Panc1 (cell line): ENCODE results near the gene BACH2. TPM values are rescaled to one million over a fixed set of nuclear protein-coding genes. Genes with fewer than 3 reads are reported as not detected.

Experiments used
- ATAC-seq: fragments of 200-7000 bp; cut with Tn5 transposase; 2 replicates; pipeline ENCODE4 v1.9.1; 2020; ENCODE audit warnings: mild to moderate bottlenecking, moderate library complexity
- BruUV-seq: library from RNA; stranded (reverse); fragments of 400-500 nt; replicated peaks from 2 replicates; lab custom pipeline; 2021; lab: Mats Ljungman, UMichigan
- CTCF ChIA-PET: fragments of 300-600 bp; sonication (Branson Sonifier 250); formaldehyde crosslinking; loops from one replicate; lab custom pipeline; 2022; ENCODE audit warnings: antibody characterized with exemption; lab: Charles Lee
- POLR2A ChIA-PET: fragments of 300-600 bp; sonication (Branson Sonifier 250); formaldehyde crosslinking; loops from one replicate; lab custom pipeline; 2022; ENCODE audit warnings: antibody characterized with exemption; lab: Charles Lee
- DNase-seq: peaks from one replicate; pipeline ENCODE4 v3.0.0-alpha.2; 2010; ENCODE audit warnings: low read depth, low spot score
- H3K27ac ChIP-seq: 2 replicates; pipeline ENCODE4 v1.5.1; 2011; ENCODE audit warnings: mild to moderate bottlenecking, low read length, inconsistent platforms
- H3K27me3 ChIP-seq: fragments of 200-500 bp; sonication (Bioruptor generic); 2 replicates; pipeline ENCODE4 v1.6.0; 2014; ENCODE audit warnings: low read length, inconsistent platforms; ENCODE audit not compliant: control insufficient read depth, insufficient read depth
- H3K36me3 ChIP-seq: fragments of 200-500 bp; sonication (Bioruptor generic); 2 replicates; pipeline ENCODE4 v1.5.1; 2014; ENCODE audit warnings: inconsistent platforms, mild to moderate bottlenecking, low read length, moderate library complexity; ENCODE audit not compliant: control insufficient read depth, insufficient read depth
- H3K4me1 ChIP-seq: 2 replicates; pipeline ENCODE4 v1.5.1; 2011; ENCODE audit warnings: inconsistent platforms, mild to moderate bottlenecking, low read length, moderate library complexity; ENCODE audit not compliant: control insufficient read depth, insufficient read depth
- H3K4me3 ChIP-seq, 2 experiments: 2 replicates each; pipeline ENCODE4 v1.5.1; 2011 to 2012; ENCODE audit warnings: low read depth in 2 of 2, low read length in 2 of 2, mild to moderate bottlenecking in 2 of 2, inconsistent platforms in 1 of 2, moderate library complexity in 1 of 2
- H3K9me3 ChIP-seq: fragments of 200-500 bp; sonication (Bioruptor generic); 2 replicates; pipeline ENCODE4 v1.5.1; 2014; ENCODE audit warnings: low read depth, mild to moderate bottlenecking, inconsistent platforms, low read length, moderate library complexity; ENCODE audit not compliant: control insufficient read depth, insufficient read depth
- POLR2AphosphoS5 ChIP-seq: IDR thresholded peaks from 2 replicates; pipeline ENCODE4 v1.6.1; 2012; ENCODE audit warnings: mild to moderate bottlenecking, low read depth, low read length, moderate library complexity
- SIN3A ChIP-seq: IDR thresholded peaks from 2 replicates; pipeline ENCODE4 v1.6.1; 2012; ENCODE audit warnings: low read depth, mild to moderate bottlenecking, low read length, moderate library complexity, borderline replicate concordance; ENCODE audit not compliant: insufficient read depth
- TCF7L2 ChIP-seq: IDR thresholded peaks from 2 replicates; pipeline ENCODE4 v1.6.1; 2011; ENCODE audit warnings: mild to moderate bottlenecking, low read depth, low read length, inconsistent platforms
- in situ Hi-C: cut with HindIII; loops from 2 replicates; pipeline ENCODE4 v1.10.0; 2016; ENCODE audit warnings: low sequenced_read_pairs, low pct_unique_long_range_greater_than_20kb
- intact Hi-C: fragments of 100-400 bp; cut with micrococcal nuclease; formaldehyde crosslinking; loops from one replicate; pipeline ENCODE4 v1.10.0; 2022; ENCODE audit not compliant: unreplicated experiment
- total RNA-seq: library from RNA; stranded (reverse); gene quantifications from one replicate; pipeline ENCODE4 v1.2.1, GENCODE V29; 2021; ENCODE audit not compliant: unreplicated experiment
- TF ChIP-seq, protein P1 (sequence below), 2 experiments: IDR thresholded peaks; 2 replicates each; pipeline ENCODE4 v1.6.1; 2011 to 2012; ENCODE audit warnings: low read depth in 2 of 2, control low read depth in 1 of 2, low read length in 1 of 2, mild to moderate bottlenecking in 1 of 2, moderate library complexity in 1 of 2; ENCODE audit not compliant: insufficient read depth in 1 of 2
- TF ChIP-seq, protein P2 (sequence below): fragments of 450-650 bp; IDR thresholded peaks from 2 replicates; pipeline ENCODE4 v1.5.1; 2017; ENCODE audit warnings: mild to moderate bottlenecking

BACH2 gene
- total RNA-seq, 1 experiment from 2014 or later: 1.6 TPM

DNA sequence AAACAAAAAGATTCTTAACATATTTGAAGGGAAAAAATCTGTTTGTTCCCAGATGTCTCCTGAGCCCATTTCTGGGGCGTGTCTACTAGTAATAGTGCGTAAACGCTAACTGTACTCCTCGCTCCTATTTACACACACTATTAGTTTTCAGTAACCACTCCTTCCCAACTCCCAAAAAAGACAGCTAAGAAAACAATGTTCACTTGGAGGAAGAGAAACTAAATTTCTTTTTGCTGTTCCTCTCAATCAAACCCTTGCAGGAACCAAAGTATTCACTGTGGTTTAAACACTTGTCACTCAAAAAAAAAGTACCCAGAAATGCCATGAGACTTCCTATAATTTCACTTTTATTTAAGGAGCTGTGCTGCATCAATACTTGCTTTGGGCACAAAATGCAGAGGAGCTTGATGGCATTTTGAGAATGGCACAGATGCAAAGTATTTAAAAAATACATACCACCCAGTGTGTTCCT lies 118.2 kb downstream of the BACH2 start:
- intact Hi-C loops: no loop called here
- H3K27me3 ChIP-seq: no peaks in the 10 kb centered on the region
- TF ChIP-seq, protein P1, sequence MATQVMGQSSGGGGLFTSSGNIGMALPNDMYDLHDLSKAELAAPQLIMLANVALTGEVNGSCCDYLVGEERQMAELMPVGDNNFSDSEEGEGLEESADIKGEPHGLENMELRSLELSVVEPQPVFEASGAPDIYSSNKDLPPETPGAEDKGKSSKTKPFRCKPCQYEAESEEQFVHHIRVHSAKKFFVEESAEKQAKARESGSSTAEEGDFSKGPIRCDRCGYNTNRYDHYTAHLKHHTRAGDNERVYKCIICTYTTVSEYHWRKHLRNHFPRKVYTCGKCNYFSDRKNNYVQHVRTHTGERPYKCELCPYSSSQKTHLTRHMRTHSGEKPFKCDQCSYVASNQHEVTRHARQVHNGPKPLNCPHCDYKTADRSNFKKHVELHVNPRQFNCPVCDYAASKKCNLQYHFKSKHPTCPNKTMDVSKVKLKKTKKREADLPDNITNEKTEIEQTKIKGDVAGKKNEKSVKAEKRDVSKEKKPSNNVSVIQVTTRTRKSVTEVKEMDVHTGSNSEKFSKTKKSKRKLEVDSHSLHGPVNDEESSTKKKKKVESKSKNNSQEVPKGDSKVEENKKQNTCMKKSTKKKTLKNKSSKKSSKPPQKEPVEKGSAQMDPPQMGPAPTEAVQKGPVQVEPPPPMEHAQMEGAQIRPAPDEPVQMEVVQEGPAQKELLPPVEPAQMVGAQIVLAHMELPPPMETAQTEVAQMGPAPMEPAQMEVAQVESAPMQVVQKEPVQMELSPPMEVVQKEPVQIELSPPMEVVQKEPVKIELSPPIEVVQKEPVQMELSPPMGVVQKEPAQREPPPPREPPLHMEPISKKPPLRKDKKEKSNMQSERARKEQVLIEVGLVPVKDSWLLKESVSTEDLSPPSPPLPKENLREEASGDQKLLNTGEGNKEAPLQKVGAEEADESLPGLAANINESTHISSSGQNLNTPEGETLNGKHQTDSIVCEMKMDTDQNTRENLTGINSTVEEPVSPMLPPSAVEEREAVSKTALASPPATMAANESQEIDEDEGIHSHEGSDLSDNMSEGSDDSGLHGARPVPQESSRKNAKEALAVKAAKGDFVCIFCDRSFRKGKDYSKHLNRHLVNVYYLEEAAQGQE (IDR thresholded peaks at IDR 0.05; ENCODE audit: insufficient read depth in 1 of 2, low read depth in 2 of 2, low read length in 1 of 2): no peak
- no peak for TF ChIP-seq TCF7L2
- TF ChIP-seq POLR2AphosphoS5: no peak
- H3K4me3 ChIP-seq: no peak overlapping the region
- ChIA-PET CTCF (no interaction called here), POLR2A (no interaction called here)
- no peaks in the 10 kb centered on the region for H3K9me3 ChIP-seq
- no peak for DNase-seq
- in situ Hi-C loops: no loop called here
- no peak overlapping the region for H3K27ac ChIP-seq
- ATAC-seq: no peak
- no peaks in the 10 kb centered on the region for H3K4me1 ChIP-seq
- no peaks in the 10 kb centered on the region for H3K36me3 ChIP-seq
- BruUV-seq: no TSS peak

DNA sequence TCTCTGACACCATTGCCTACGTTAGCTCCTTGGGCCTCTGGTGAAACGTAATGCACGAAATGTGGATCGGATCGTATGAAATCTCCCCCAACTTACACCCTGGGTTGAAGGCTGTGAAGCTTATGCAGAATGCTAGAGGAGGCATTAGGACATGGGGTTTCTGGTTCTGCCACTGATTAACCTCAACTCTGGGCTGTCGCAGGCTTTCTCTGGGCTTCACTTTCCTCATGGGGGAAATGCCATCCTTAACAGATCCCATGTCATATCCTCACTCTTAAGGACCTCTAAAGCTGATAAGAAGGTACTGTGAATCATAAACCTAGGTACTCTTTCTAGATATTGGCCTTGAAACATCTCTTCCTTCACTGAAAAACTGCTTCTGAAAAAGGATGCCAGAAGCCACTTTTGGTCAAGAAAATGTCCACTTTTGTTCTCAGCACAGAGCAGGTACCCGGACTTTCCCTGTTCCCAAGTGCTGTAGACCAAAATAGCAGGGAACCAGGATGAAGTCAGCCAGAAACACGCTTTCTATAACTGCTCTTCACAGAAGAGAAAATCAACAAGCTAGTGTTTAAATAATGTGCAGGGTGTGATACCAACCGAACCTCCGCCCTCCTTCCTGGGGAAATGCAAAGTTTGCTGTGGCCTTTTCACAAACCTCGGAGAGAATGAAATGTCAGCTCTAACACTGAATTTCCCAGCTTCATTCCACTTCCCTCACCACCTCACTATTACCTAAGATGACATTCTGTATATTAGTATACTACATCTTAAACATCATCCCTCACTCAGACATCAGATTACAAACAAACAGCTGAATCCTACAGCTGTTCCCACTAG lies 118.9 kb downstream of the BACH2 start:
- H3K27me3 ChIP-seq: no peaks in the 10 kb centered on the region
- H3K27ac ChIP-seq: no peak overlapping the region
- no peaks in the 10 kb centered on the region for H3K4me1 ChIP-seq
- ATAC-seq (no peak), DNase-seq (no peak)
- TF ChIP-seq, protein P1 (IDR thresholded peaks at IDR 0.05; ENCODE audit: insufficient read depth in 1 of 2, low read depth in 2 of 2, low read length in 1 of 2): no peak
- TF ChIP-seq TCF7L2: no peak
- no peak for TF ChIP-seq SIN3A
- no peak for TF ChIP-seq POLR2AphosphoS5
- TF ChIP-seq, protein P2, sequence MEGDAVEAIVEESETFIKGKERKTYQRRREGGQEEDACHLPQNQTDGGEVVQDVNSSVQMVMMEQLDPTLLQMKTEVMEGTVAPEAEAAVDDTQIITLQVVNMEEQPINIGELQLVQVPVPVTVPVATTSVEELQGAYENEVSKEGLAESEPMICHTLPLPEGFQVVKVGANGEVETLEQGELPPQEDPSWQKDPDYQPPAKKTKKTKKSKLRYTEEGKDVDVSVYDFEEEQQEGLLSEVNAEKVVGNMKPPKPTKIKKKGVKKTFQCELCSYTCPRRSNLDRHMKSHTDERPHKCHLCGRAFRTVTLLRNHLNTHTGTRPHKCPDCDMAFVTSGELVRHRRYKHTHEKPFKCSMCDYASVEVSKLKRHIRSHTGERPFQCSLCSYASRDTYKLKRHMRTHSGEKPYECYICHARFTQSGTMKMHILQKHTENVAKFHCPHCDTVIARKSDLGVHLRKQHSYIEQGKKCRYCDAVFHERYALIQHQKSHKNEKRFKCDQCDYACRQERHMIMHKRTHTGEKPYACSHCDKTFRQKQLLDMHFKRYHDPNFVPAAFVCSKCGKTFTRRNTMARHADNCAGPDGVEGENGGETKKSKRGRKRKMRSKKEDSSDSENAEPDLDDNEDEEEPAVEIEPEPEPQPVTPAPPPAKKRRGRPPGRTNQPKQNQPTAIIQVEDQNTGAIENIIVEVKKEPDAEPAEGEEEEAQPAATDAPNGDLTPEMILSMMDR: no peak
- no TSS peak for BruUV-seq
- ChIA-PET CTCF (no interaction called here), POLR2A (no interaction called here)
- H3K4me3 ChIP-seq: no peak overlapping the region
- no peaks in the 10 kb centered on the region for H3K36me3 ChIP-seq
- intact Hi-C loops: no loop called here
- no peaks in the 10 kb centered on the region for H3K9me3 ChIP-seq
- in situ Hi-C loops: no loop called here
